ENCODE results near the gene SUGP2. TPM values are rescaled to one million over a fixed set of nuclear protein-coding genes. Genes with fewer than 3 reads are reported as not detected.
A peak's percentile ranks its signal among the peaks of the same experiment; 100 is the strongest.

The SUGP2 gene
- total RNA-seq, 6 donors from 2014 or later: 33.6 to 179 (median 64.9) TPM

DNA sequence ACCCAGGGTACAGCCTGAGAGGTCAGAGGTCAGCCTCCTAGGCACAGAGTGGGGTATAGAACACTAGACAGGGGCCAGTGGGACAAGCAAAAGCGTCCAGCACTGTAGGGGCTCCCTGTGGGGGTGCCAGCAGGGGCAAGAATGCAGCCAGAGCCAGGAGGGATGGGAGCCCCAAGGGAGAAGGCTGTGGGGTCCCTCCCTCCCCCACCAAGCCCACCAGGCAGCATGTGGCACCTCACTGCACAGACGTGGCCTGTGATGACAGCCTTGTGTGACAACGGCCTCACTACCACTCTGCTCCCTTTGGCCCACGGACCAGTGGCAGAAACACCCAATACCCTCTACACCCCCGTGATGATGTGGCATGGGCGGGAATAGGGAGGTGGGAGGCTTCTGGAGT, 10.2 kb upstream of the SUGP2 start:
- TF ChIP-seq POLR2A (IDR thresholded peaks at IDR 0.05) (no peak), EP300 (IDR thresholded peaks at IDR 0.05) (no peak), POLR2AphosphoS5 (IDR thresholded peaks at IDR 0.05) (no peak)
- TF ChIP-seq, protein P1, sequence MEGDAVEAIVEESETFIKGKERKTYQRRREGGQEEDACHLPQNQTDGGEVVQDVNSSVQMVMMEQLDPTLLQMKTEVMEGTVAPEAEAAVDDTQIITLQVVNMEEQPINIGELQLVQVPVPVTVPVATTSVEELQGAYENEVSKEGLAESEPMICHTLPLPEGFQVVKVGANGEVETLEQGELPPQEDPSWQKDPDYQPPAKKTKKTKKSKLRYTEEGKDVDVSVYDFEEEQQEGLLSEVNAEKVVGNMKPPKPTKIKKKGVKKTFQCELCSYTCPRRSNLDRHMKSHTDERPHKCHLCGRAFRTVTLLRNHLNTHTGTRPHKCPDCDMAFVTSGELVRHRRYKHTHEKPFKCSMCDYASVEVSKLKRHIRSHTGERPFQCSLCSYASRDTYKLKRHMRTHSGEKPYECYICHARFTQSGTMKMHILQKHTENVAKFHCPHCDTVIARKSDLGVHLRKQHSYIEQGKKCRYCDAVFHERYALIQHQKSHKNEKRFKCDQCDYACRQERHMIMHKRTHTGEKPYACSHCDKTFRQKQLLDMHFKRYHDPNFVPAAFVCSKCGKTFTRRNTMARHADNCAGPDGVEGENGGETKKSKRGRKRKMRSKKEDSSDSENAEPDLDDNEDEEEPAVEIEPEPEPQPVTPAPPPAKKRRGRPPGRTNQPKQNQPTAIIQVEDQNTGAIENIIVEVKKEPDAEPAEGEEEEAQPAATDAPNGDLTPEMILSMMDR (IDR thresholded peaks at IDR 0.05): no peak
- ATAC-seq (ENCODE audit: low FRiP score in 2 of 2) (peak in 1 of 2 donors; percentile 5), DNase-seq (no peak)
- 97 to 100% methylated on average over 1 to 6 of the region's 6 CpGs for WGBS, 2 donors
- Histone ChIP-seq H3K9me3 (no peaks in the 10 kb centered on the region), H3K36me3 (peaks cover 8 to 38% (median 16%) of the 10 kb centered on the region in 4 donors), H3K27me3 (no peaks in the 10 kb centered on the region), H3K4me1 (peaks cover 4 to 16% (median 10%) of the 10 kb centered on the region in 4 donors), H3K27ac (no peak overlapping the region), H3K4me3 (no peak overlapping the region)

DNA sequence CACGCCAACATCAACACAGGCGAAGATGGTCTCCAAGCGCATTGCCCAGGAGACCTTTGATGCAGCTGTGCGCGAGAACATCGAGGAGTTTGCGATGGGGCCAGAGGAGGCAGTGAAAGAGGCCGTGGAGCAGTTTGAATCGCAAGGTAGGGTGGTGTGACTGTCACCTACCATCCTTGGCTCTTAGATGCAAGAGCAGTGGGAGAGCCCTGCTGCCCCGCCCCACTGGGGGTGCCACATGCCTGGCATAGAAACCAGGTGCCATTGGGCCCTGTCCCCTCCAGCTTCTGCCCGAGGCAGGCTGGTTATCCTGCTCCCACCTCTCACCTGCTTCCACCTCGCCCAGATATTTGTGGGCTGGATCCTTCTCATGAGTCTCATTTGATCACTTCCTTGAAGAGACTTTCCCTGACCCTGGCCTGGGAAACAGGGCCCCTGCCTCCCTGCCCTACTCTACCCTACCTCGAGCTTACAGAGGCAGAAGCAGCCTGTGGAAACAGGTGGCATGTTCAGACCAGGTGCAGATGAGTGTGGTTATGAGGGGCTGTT, 9.5 kb upstream of the SUGP2 start:
- Histone ChIP-seq H3K4me1 (peaks cover 4 to 16% (median 10%) of the 10 kb centered on the region in 4 donors), H3K36me3 (peaks cover 8 to 34% (median 16%) of the 10 kb centered on the region in 4 donors), H3K27ac (no peak overlapping the region), H3K27me3 (no peaks in the 10 kb centered on the region), H3K4me3 (no peak overlapping the region), H3K9me3 (no peaks in the 10 kb centered on the region)
- no peak for ATAC-seq (ENCODE audit: low FRiP score in 2 of 2)
- no peak for TF ChIP-seq POLR2AphosphoS5 (IDR thresholded peaks at IDR 0.05)
- TF ChIP-seq, protein P1 (IDR thresholded peaks at IDR 0.05): no peak
- no peak for TF ChIP-seq POLR2A (IDR thresholded peaks at IDR 0.05)
- no peak for TF ChIP-seq EP300 (IDR thresholded peaks at IDR 0.05)
- no peak for DNase-seq
- 93 to 95% methylated on average over 13 of the region's 13 CpGs for WGBS, 2 donors

GRCh38 chr19:19040417-19040816, 7.1 kb upstream of the SUGP2 start:
- 48 to 58% methylated on average over 7 of the region's 7 CpGs for WGBS, 2 donors
- TF ChIP-seq POLR2AphosphoS5 (IDR thresholded peaks at IDR 0.05) (peak in 1 of 2 donors; percentile 29), EP300 (IDR thresholded peaks at IDR 0.05) (peak in 1 of 4 donors; percentile 40), POLR2A (IDR thresholded peaks at IDR 0.05) (no peak)
- TF ChIP-seq, protein P1 (IDR thresholded peaks at IDR 0.05): no peak
- H3K4me1 ChIP-seq: peaks cover 4 to 16% (median 10%) of the 10 kb centered on the region in 4 donors
- no peaks in the 10 kb centered on the region for H3K9me3 ChIP-seq
- no peaks in the 10 kb centered on the region for H3K27me3 ChIP-seq
- peak overlapping the region; percentile 36 to 73 (median 54) for H3K27ac ChIP-seq
- H3K4me3 ChIP-seq: no peak overlapping the region
- ATAC-seq (ENCODE audit: low FRiP score in 2 of 2): peak; percentile 47 to 64
- H3K36me3 ChIP-seq: peaks cover 8 to 30% (median 18%) of the 10 kb centered on the region in 4 donors
- peak in 1 of 2 donors; percentile 79 for DNase-seq

DNA sequence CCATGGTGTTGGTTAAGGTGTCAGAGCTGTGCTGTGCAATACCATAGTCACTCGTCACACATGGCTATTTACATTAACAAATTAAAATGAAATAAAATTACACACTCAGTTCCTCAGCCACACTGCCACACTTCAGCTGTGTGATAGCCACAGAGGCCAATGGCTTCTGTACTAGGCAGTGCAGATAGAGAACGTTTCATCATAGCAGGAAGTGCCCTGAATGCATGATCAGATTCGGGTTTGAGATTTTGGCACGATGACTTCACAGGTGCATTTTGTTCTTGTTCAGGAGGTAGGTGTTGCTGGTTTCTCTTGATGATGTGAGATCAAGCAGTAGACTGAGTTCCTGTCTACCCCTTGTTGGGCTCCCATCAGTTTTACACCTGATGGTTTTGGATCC, 6.6 kb upstream of the SUGP2 start:
- Histone ChIP-seq H3K27me3 (no peaks in the 10 kb centered on the region), H3K4me1 (peaks cover 5 to 19% (median 11%) of the 10 kb centered on the region in 4 donors), H3K4me3 (no peak overlapping the region), H3K9me3 (no peaks in the 10 kb centered on the region), H3K27ac (peak overlapping the region in 1 of 4 donors; percentile 73), H3K36me3 (peaks cover 8 to 27% (median 17%) of the 10 kb centered on the region in 4 donors)
- TF ChIP-seq POLR2A (IDR thresholded peaks at IDR 0.05): no peak
- TF ChIP-seq, protein P1 (IDR thresholded peaks at IDR 0.05): no peak
- no peak for TF ChIP-seq POLR2AphosphoS5 (IDR thresholded peaks at IDR 0.05)
- TF ChIP-seq EP300 (IDR thresholded peaks at IDR 0.05): no peak
- ATAC-seq (ENCODE audit: low FRiP score in 2 of 2) (no peak), DNase-seq (no peak)
- 65 to 71% methylated on average over 2 to 4 of the region's 4 CpGs for WGBS, 2 donors

DNA sequence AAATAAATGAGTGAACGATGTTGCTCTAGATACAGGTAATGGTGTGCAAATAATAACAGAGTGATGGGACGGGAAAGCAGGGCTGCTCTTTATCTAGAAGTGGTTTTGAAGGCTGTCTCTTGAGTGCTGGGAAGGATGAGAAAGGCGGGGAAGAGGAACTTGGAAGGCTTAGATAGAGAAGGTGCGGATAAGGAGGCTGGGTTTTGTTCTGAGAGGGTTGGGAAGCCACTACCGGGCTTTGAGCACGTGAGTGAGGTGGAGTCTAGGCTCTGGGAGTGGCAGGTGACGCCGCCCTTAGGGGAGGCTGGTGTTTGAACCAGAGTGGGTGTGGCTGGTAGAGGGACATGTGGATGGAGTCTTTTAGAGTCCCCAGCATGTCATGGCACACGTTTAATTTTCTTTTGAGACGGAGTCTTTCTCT, 897 bp upstream of the SUGP2 start:
- H3K27ac ChIP-seq: peak overlapping the region; percentile 93 to 97 (median 96)
- TF ChIP-seq POLR2AphosphoS5 (IDR thresholded peaks at IDR 0.05) (no peak), POLR2A (IDR thresholded peaks at IDR 0.05) (peak in 1 of 4 donors; percentile 23)
- TF ChIP-seq, protein P1 (IDR thresholded peaks at IDR 0.05): no peak
- H3K27me3 ChIP-seq: no peaks in the 10 kb centered on the region
- H3K9me3 ChIP-seq: no peaks in the 10 kb centered on the region
- H3K4me3 ChIP-seq: peak overlapping the region; percentile 76 to 97 (median 88)
- ATAC-seq (ENCODE audit: low FRiP score in 2 of 2): peak; percentile 56 to 83
- peaks cover 6 to 25% (median 14%) of the 10 kb centered on the region in 4 donors for H3K36me3 ChIP-seq
- peak in 1 of 2 donors; percentile 79 for DNase-seq
- WGBS, 2 donors: 8 to 11% methylated on average over 10 of the region's 10 CpGs
- peaks cover 19 to 34% (median 24%) of the 10 kb centered on the region in 4 donors for H3K4me1 ChIP-seq

All from upper lobe of left lung (tissue), 6 donors.